ENCODE results near the gene WDFY2.

- no peak for TF ChIP-seq EZH2 (IDR thresholded peaks at IDR 0.05; ENCODE audit: insufficient read depth, poor library complexity, severe bottlenecking)
- no peak for TF ChIP-seq EZH2phosphoT487 (IDR thresholded peaks at IDR 0.05; ENCODE audit: insufficient read depth, low read depth)
Measured at GRCh38 chr13:51585696-51586095, 1.4 kb downstream of the WDFY2 start.

All from GM23248 (cell line).